HUES64 (cell line): ENCODE measurements around the gene EDN1.

Source experiments
- H3K27ac ChIP-seq: 2 replicates; pipeline ENCODE4 v1.7.0; 2013; ENCODE audit warnings: low read depth, low read length, inconsistent platforms
- H3K27me3 ChIP-seq: 2 replicates; pipeline ENCODE4 v1.6.1; 2013; ENCODE audit warnings: mild to moderate bottlenecking, low read length; ENCODE audit not compliant: insufficient read depth
- H3K36me3 ChIP-seq: 2 replicates; pipeline ENCODE4 v1.6.1; 2013; ENCODE audit warnings: mild to moderate bottlenecking, low read length; ENCODE audit not compliant: insufficient read depth
- H3K4me1 ChIP-seq: 2 replicates; pipeline ENCODE4 v1.6.1; 2013; ENCODE audit warnings: mild to moderate bottlenecking, low read length, moderate library complexity; ENCODE audit not compliant: insufficient read depth
- H3K4me3 ChIP-seq: 2 replicates; pipeline ENCODE4 v1.5.1; 2013; ENCODE audit warnings: mild to moderate bottlenecking, low read length, moderate library complexity
- H3K9ac ChIP-seq: 2 replicates; pipeline ENCODE4 v1.6.1; 2013; ENCODE audit warnings: mild to moderate bottlenecking, low read depth, low read length
- H3K9me3 ChIP-seq: 2 replicates; pipeline ENCODE4 v1.6.1; 2013; ENCODE audit warnings: low read depth, low read length; ENCODE audit not compliant: insufficient read depth
- WGBS: fragments of 150-250, 120-280 bp; methylation state at CpG from one replicate; pipeline ENCODE4 v1.1.7; 2013; ENCODE audit warnings: missing lambda C conversion rate; 5-methylcytosine and 5-hydroxymethylcytosine counted together

EDN1 gene

DNA sequence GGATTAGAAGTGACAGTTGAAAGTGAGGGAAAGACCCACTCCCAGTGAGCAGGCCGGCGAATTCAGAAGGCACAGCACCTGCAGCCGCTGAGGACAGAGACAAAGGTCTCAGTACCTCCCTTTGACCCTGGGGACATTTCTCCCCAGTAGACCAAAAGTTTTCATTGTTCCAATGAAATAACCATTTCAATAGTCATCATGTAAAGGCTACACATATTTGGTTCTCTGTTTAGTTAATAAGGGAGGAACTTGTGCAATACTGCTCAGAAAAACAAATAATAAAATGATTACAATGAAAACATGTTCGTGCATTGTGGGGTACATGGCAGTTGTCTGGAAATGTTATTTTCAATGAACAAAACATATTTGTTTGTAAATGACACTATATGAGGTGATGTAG lies 52.5 kb downstream of the EDN1 start:
- Histone ChIP-seq H3K36me3 (no peaks in the 10 kb centered on the region), H3K27me3 (no peaks in the 10 kb centered on the region), H3K9me3 (no peaks in the 10 kb centered on the region), H3K27ac (no peak overlapping the region), H3K4me1 (peaks cover 4% of the 10 kb centered on the region; the same call in 1 of the 2 replicates), H3K9ac (no peak overlapping the region), H3K4me3 (no peak overlapping the region)
- WGBS, result 57% methylated on average over 4 of the region's 4 CpGs

DNA sequence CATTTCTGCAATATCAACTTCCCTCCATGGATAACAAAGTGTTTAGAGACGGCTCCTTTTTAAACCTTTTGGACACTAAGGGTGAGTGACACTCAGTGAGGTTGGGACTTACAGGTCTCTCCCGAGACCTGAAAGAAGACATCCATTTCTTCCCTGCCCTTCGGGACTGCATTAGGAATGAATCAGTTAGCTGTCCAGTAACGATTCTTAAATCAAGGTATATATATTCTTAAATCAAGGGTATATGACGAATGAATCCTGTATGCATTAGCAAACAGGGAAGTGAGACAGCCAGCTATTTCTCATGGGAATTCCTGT lies 52.9 kb downstream of the EDN1 start:
- Histone ChIP-seq H3K9ac (no peak overlapping the region), H3K4me1 (peaks cover 4% of the 10 kb centered on the region; the same call in 1 of the 2 replicates), H3K36me3 (no peaks in the 10 kb centered on the region), H3K27ac (no peak overlapping the region), H3K4me3 (no peak overlapping the region), H3K9me3 (no peaks in the 10 kb centered on the region), H3K27me3 (no peaks in the 10 kb centered on the region)
- WGBS, result 92% methylated on average over 5 of the region's 5 CpGs

DNA sequence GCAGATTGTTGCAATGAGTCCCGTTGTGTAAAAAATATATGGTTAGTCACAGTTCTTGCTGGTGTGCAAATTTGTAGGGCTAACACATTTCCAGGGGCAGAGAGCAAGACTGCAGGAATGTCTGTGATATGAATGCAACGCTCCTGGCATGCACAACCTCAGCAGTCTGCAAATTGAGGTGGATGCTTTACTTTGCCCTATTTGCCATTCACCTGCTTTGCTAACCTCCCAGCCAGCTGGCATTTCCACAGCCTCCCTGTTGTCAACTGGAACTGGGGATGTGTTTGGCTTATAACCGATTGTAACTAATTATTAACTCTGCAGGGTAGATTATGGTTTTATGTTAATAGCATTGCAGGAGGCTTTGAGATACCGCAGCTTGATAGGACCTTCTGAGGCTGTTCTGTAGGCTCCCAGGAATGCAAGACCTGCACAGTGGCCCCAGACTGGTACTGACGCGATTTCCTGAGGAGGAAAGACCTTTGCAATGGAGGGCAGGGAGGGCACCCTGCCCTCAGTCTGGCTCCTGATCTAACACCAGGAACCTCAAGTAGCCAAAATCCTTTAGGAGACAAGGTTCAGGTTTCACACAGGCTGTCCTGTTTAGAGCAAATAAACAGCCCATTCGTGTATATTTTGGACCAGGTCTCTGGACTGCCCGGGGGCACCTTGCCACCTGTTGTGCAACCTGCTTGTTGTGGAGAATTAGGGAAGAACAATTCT lies 53.4 kb downstream of the EDN1 start:
- H3K9me3 ChIP-seq, result no peaks in the 10 kb centered on the region
- 91% methylated on average over 8 of the region's 8 CpGs for WGBS
- H3K4me1 ChIP-seq, result peaks cover 4% of the 10 kb centered on the region; the same call in 1 of the 2 replicates
- H3K27me3 ChIP-seq, result no peaks in the 10 kb centered on the region
- no peaks in the 10 kb centered on the region for H3K36me3 ChIP-seq
- no peak overlapping the region for H3K27ac ChIP-seq
- no peak overlapping the region for H3K9ac ChIP-seq
- H3K4me3 ChIP-seq, result no peak overlapping the region

GRCh38 chr6:12344296-12344695 lies 54.1 kb downstream of the EDN1 start:
- WGBS, result 97% methylated on average over 5 of the region's 5 CpGs
- Histone ChIP-seq H3K27ac (no peak overlapping the region), H3K4me1 (peaks cover 4% of the 10 kb centered on the region; the same call in 1 of the 2 replicates), H3K9me3 (no peaks in the 10 kb centered on the region), H3K9ac (no peak overlapping the region), H3K36me3 (no peaks in the 10 kb centered on the region), H3K27me3 (no peaks in the 10 kb centered on the region), H3K4me3 (no peak overlapping the region)

- no peak overlapping the region for H3K27ac ChIP-seq
- H3K4me1 ChIP-seq, result peaks cover 4% of the 10 kb centered on the region; the same call in 1 of the 2 replicates
Measured at GRCh38 chr6:12344961-12345693, 55.0 kb downstream of the EDN1 start.

DNA sequence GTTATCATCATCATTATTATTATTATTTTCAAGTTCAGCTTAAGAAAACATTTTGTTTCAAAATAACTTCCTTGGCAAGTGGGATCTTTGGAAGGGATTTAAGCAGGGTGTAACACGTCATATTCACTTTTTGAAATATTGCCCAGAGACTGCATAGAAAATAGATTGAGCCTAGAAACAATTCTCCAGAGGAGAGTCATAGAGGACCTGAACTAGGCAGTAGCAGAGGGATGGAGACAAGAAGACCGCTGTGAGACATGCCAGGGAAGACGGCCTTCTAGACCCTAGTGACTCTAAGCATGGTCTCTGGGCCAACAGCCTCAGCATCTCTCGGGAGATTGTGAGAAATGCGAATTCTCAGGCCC lies 55.5 kb downstream of the EDN1 start:
- H3K27me3 ChIP-seq, result no peaks in the 10 kb centered on the region
- 93% methylated on average over 5 of the region's 5 CpGs for WGBS
- no peak overlapping the region for H3K27ac ChIP-seq
- H3K9ac ChIP-seq, result no peak overlapping the region
- H3K4me3 ChIP-seq, result no peak overlapping the region
- H3K36me3 ChIP-seq, result no peaks in the 10 kb centered on the region
- H3K4me1 ChIP-seq, result peaks cover 4% of the 10 kb centered on the region; the same call in 1 of the 2 replicates
- peaks cover 8% of the 10 kb centered on the region; the same call in 1 of the 2 replicates for H3K9me3 ChIP-seq

More at GRCh38 chr6:12344961-12345693, 55.0 kb downstream of the EDN1 start:
- 93% methylated on average over 5 of the region's 6 CpGs for WGBS
- Histone ChIP-seq H3K36me3 (no peaks in the 10 kb centered on the region), H3K27me3 (no peaks in the 10 kb centered on the region), H3K4me3 (no peak overlapping the region), H3K9ac (no peak overlapping the region), H3K9me3 (peaks cover 2% of the 10 kb centered on the region; the same call in 1 of the 2 replicates)
